ENCODE data around the gene SPTAN1. TPM values are rescaled to one million over a fixed set of nuclear protein-coding genes. Genes with fewer than 3 reads are reported as not detected.

The SPTAN1 gene
- total RNA-seq, 1 experiment from 2014 or later = 111 TPM

GRCh38 chr9:128593039-128593438, 40.7 kb downstream of the SPTAN1 start (continued):
- TF ChIP-seq, protein P1, sequence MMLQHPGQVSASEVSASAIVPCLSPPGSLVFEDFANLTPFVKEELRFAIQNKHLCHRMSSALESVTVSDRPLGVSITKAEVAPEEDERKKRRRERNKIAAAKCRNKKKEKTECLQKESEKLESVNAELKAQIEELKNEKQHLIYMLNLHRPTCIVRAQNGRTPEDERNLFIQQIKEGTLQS (IDR thresholded peaks at IDR 0.05) = no peak
- TF ChIP-seq EZH2phosphoT487 (IDR thresholded peaks at IDR 0.05; ENCODE audit: borderline replicate concordance) = no peak

- Histone ChIP-seq H2AFZ (ENCODE audit: low read depth, low read length, poor library complexity, severe bottlenecking) (no peak overlapping the region), H3K4me3 (replicated peaks in 1 of 2; ENCODE audit: low read depth in 1 of 2, low read length in 2 of 2) (no peak overlapping the region), H4K20me1 (ENCODE audit: insufficient read depth) (no peaks in the 10 kb centered on the region), H3K9me2 (ENCODE audit: insufficient read depth) (no peaks in the 10 kb centered on the region), H3K4me1 (ENCODE audit: control insufficient read depth in 1 of 2, insufficient read depth in 2 of 2, low read length in 2 of 2) (no peaks in the 10 kb centered on the region), H3K27me3 (ENCODE audit: insufficient read depth, low read length) (no peaks in the 10 kb centered on the region), H3K9me3 (ENCODE audit: control insufficient read depth in 1 of 2, insufficient read depth in 1 of 2, low read depth in 1 of 2, low read length in 2 of 2) (no peaks in the 10 kb centered on the region), H3K27ac (ENCODE audit: low read depth, low read length) (no peak overlapping the region), H3K4me2 (ENCODE audit: low read length) (no peak overlapping the region), H3K79me2 (ENCODE audit: insufficient read depth, low read length) (no peaks in the 10 kb centered on the region), H3K9ac (ENCODE audit: low read length) (no peak overlapping the region), H3K36me3 (ENCODE audit: control insufficient read depth in 1 of 2, insufficient read depth in 2 of 2, low read length in 2 of 2) (peaks cover 39 to 50% of the 10 kb centered on the region in 2 experiments; a peak in 3 of 4 replicates)
- TF ChIP-seq JUND (IDR thresholded peaks at IDR 0.05) = no peak
- no peak for TF ChIP-seq SRF (IDR thresholded peaks at IDR 0.05; ENCODE audit: low read depth)
- TF ChIP-seq EGR1 (IDR thresholded peaks at IDR 0.05; ENCODE audit: low read depth) = no peak
- TF ChIP-seq EZH2 (IDR thresholded peaks at IDR 0.05) = no peak
- TF ChIP-seq, protein P2, sequence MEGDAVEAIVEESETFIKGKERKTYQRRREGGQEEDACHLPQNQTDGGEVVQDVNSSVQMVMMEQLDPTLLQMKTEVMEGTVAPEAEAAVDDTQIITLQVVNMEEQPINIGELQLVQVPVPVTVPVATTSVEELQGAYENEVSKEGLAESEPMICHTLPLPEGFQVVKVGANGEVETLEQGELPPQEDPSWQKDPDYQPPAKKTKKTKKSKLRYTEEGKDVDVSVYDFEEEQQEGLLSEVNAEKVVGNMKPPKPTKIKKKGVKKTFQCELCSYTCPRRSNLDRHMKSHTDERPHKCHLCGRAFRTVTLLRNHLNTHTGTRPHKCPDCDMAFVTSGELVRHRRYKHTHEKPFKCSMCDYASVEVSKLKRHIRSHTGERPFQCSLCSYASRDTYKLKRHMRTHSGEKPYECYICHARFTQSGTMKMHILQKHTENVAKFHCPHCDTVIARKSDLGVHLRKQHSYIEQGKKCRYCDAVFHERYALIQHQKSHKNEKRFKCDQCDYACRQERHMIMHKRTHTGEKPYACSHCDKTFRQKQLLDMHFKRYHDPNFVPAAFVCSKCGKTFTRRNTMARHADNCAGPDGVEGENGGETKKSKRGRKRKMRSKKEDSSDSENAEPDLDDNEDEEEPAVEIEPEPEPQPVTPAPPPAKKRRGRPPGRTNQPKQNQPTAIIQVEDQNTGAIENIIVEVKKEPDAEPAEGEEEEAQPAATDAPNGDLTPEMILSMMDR (IDR thresholded peaks at IDR 0.05 in 2 of 3, conservative IDR thresholded peaks at IDR 0.05 in 1 of 3; ENCODE audit: borderline replicate concordance in 1 of 3, insufficient read depth in 1 of 3, low read depth in 2 of 3, low read length in 2 of 3) = no peak
- TF ChIP-seq ZNF274 (IDR thresholded peaks at IDR 0.05; ENCODE audit: low read depth, low read length) = no peak
- TF ChIP-seq, protein P3, sequence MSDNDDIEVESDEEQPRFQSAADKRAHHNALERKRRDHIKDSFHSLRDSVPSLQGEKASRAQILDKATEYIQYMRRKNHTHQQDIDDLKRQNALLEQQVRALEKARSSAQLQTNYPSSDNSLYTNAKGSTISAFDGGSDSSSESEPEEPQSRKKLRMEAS (IDR thresholded peaks at IDR 0.05) = no peak
- TF ChIP-seq ZFX (IDR thresholded peaks at IDR 0.05) = no peak
- TF ChIP-seq ZBTB33 (IDR thresholded peaks at IDR 0.05; ENCODE audit: extremely low read depth, insufficient replicate concordance, low read length) = no peak
- no peak for TF ChIP-seq POLR2A (IDR thresholded peaks at IDR 0.05; ENCODE audit: borderline replicate concordance, extremely low read depth, insufficient read depth, insufficient read length)
- TF ChIP-seq, protein P1 (IDR thresholded peaks at IDR 0.05) = no peak
- no peak for TF ChIP-seq CBX3 (IDR thresholded peaks at IDR 0.05; ENCODE audit: low read depth)
- no peak for TF ChIP-seq EZH2phosphoT487 (IDR thresholded peaks at IDR 0.05; ENCODE audit: borderline replicate concordance)
- TF ChIP-seq SP1 (IDR thresholded peaks at IDR 0.05; ENCODE audit: low read depth) = no peak
- TF ChIP-seq SIN3A (IDR thresholded peaks at IDR 0.05; ENCODE audit: low read depth) = no peak
- no peak for TF ChIP-seq TCF7L2 (IDR thresholded peaks at IDR 0.05; ENCODE audit: borderline replicate concordance, extremely low read depth, insufficient read depth, insufficient read length)
- ChIA-PET POLR2A (interaction anchor here (0.6 kb wide), 1 partner anchor 8 kb away, joined by 4 read pairs; no protein-coding TSS in a partner anchor), RAD21 (ENCODE audit: low non-redundant PET in 1 of 2, low total read pairs in 2 of 2, uncharacterized antibody in 2 of 2, unreplicated experiment in 2 of 2) (no interaction called here), CTCF (no interaction called here)
- DNase-seq (ENCODE audit: low read depth, low spot score) (no peak), ATAC-seq (no peak)
- BruUV-seq (replicated peaks) = no TSS peak
- intact Hi-C loops (cut with micrococcal nuclease) = no loop called here
Observed at GRCh38 chr9:128593856-128594255, 41.5 kb downstream of the SPTAN1 start.
